Neuron (in vitro differentiated cells): ENCODE results near the gene IL10RB.
"Not testable (repeated sequence)": the region's sequence is repeated elsewhere in the genome, so short reads cannot be mapped to it uniquely, and the experiment has no call there.

Experiments used
- H2AFZ ChIP-seq: one replicate; pipeline ENCODE4 v1.6.1; 2013; ENCODE audit warnings: low read depth, mild to moderate bottlenecking, inconsistent platforms, low read length, moderate library complexity
- H3K27me3 ChIP-seq: one replicate; pipeline ENCODE4 v1.6.1; 2013; ENCODE audit warnings: low read length; ENCODE audit not compliant: insufficient read depth
- H3K36me3 ChIP-seq: one replicate; pipeline ENCODE4 v1.6.1; 2013; ENCODE audit warnings: low read length; ENCODE audit not compliant: insufficient read depth
- H3K4me1 ChIP-seq: one replicate; pipeline ENCODE4 v1.6.1; 2013; ENCODE audit warnings: low read length; ENCODE audit not compliant: insufficient read depth
- H3K4me3 ChIP-seq: 2 replicates; pipeline ENCODE4 v1.5.1; 2013; ENCODE audit warnings: mild to moderate bottlenecking, low read length, moderate library complexity
- H3K9me3 ChIP-seq: one replicate; pipeline ENCODE4 v1.6.1; 2013; ENCODE audit warnings: low read length

The IL10RB gene

GRCh38 chr21:33245289-33245918 lies 20.8 kb upstream of the IL10RB start:
- H3K4me1 ChIP-seq = no peaks in the 10 kb centered on the region
- no peaks in the 10 kb centered on the region for H3K9me3 ChIP-seq
- no peaks in the 10 kb centered on the region for H3K27me3 ChIP-seq
- no peak overlapping the region for H2AFZ ChIP-seq
- peaks cover 59% of the 10 kb centered on the region for H3K36me3 ChIP-seq
- H3K4me3 ChIP-seq = no peak overlapping the region

DNA sequence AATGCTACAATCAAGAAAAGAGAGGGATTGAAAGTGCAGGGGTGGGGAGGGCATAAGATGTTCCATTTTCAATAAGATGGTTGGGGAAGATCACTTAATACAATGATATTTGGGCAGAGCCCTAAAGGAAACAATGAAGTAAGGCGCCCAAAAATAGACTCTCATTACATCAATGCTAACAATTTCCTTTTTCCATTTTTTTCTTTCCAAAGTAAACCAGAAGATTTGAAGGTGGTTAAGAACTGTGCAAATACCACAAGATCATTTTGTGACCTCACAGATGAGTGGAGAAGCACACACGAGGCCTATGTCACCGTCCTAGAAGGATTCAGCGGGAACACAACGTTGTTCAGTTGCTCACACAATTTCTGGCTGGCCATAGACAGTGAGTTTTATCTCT lies 19.7 kb upstream of the IL10RB start:
- H3K4me3 ChIP-seq = no peak overlapping the region
- no peaks in the 10 kb centered on the region for H3K4me1 ChIP-seq
- H2AFZ ChIP-seq = no peak overlapping the region
- peaks cover 68% of the 10 kb centered on the region for H3K36me3 ChIP-seq
- H3K27me3 ChIP-seq = no peaks in the 10 kb centered on the region
- H3K9me3 ChIP-seq = no peaks in the 10 kb centered on the region

GRCh38 chr21:33246963-33247362 lies 19.2 kb upstream of the IL10RB start:
- Histone ChIP-seq H3K4me3 (no peak overlapping the region), H2AFZ (no peak overlapping the region), H3K4me1 (no peaks in the 10 kb centered on the region), H3K27me3 (no peaks in the 10 kb centered on the region), H3K36me3 (peaks cover 69% of the 10 kb centered on the region), H3K9me3 (no peaks in the 10 kb centered on the region)

DNA sequence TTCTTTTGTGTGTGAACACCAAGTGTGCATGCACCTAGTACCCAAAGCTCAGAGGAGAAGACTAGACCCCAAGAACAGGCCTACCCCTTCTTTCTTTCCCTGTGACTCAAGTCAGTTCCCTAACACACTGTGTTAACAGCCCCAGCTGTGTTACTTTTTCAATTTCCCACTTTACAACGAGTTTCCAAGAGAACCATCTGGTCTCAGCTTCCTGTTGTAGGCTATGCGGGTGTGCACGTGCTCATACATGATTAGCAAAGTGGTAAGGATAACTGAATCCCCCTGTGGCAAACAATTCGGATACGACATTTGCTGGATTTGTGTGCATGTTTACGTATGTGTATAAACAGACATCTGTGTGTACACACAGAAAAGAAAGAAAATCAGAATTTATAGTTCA lies 18.6 kb upstream of the IL10RB start:
- Histone ChIP-seq H3K4me1 (no peaks in the 10 kb centered on the region), H3K36me3 (peaks cover 72% of the 10 kb centered on the region)

GRCh38 chr21:33249331-33250002 lies 16.7 kb upstream of the IL10RB start:
- H2AFZ ChIP-seq = no peak overlapping the region
- H3K9me3 ChIP-seq = no peaks in the 10 kb centered on the region
- H3K4me3 ChIP-seq = no peak overlapping the region
- H3K4me1 ChIP-seq = no peaks in the 10 kb centered on the region
- H3K27me3 ChIP-seq = no peaks in the 10 kb centered on the region
- H3K36me3 ChIP-seq = peaks cover 82% of the 10 kb centered on the region

More for the DNA sequence above, 18.6 kb upstream of the IL10RB start:
- Histone ChIP-seq H3K4me3 (no peak overlapping the region), H3K9me3 (no peaks in the 10 kb centered on the region), H3K27me3 (no peaks in the 10 kb centered on the region), H2AFZ (no peak overlapping the region)

DNA sequence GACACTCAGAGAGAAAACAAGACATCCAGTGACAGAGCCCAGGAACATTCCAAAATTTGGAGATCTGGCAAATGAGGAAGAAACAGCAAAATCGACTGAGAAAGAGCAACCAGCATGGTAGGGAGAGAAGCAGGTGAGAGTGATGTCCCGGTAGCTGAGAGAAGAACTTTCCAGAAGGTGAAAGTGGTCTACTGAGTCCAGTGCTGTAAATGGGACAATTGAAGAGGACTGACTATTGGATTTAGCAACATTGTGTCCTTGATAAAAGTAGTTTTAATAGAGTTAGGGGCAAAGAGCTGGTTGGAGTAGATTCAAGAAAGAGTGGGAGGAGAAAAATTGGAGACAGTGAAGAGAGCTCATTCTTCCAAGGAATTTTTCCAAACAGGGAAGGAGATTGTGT lies 15.0 kb upstream of the IL10RB start:
- H3K9me3 ChIP-seq = no peaks in the 10 kb centered on the region
- peaks cover 79% of the 10 kb centered on the region for H3K36me3 ChIP-seq
- H3K27me3 ChIP-seq = no peaks in the 10 kb centered on the region

GRCh38 chr21:33253382-33253781 lies 12.8 kb upstream of the IL10RB start:
- H3K36me3 ChIP-seq = peaks cover 81% of the 10 kb centered on the region
- H3K9me3 ChIP-seq = peaks cover 15% of the 10 kb centered on the region
- not testable (repeated sequence) for H3K4me3 ChIP-seq, H3K4me1 ChIP-seq, H2AFZ ChIP-seq, H3K27me3 ChIP-seq

More for the DNA sequence above, 15.0 kb upstream of the IL10RB start:
- Histone ChIP-seq H2AFZ (no peak overlapping the region), H3K4me3 (no peak overlapping the region), H3K4me1 (no peaks in the 10 kb centered on the region)

GRCh38 chr21:33254766-33255165 lies 11.4 kb upstream of the IL10RB start:
- no peak overlapping the region for H2AFZ ChIP-seq
- H3K36me3 ChIP-seq = peaks cover 74% of the 10 kb centered on the region
- no peaks in the 10 kb centered on the region for H3K4me1 ChIP-seq
- H3K27me3 ChIP-seq = no peaks in the 10 kb centered on the region
- no peak overlapping the region for H3K4me3 ChIP-seq
- H3K9me3 ChIP-seq = peaks cover 17% of the 10 kb centered on the region

- H2AFZ ChIP-seq = no peak overlapping the region
- peaks cover 17% of the 10 kb centered on the region for H3K9me3 ChIP-seq
- H3K4me3 ChIP-seq = no peak overlapping the region
- H3K4me1 ChIP-seq = no peaks in the 10 kb centered on the region
- no peaks in the 10 kb centered on the region for H3K27me3 ChIP-seq
- H3K36me3 ChIP-seq = peaks cover 72% of the 10 kb centered on the region
Measured at GRCh38 chr21:33255404-33255803, 10.8 kb upstream of the IL10RB start.

DNA sequence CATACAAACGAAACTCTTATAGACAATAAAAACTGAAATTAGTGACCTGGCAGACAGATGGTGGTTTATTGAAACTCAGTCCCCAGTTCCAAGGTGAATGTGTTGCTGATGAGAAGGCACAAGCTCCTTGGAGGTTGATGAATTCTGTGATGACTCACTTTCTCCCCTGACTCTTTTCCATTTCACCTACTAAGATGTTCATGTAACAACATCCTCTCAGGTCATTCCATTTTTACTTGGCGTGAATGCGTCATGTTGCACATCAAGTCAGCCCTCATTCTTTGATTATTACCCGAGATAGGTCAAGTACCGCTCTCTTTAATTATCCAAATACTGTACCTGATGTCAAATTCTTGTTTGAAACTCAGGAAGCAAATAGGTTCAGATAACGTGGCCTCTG lies 10.1 kb upstream of the IL10RB start:
- Histone ChIP-seq H2AFZ (no peak overlapping the region), H3K9me3 (peaks cover 17% of the 10 kb centered on the region), H3K4me3 (no peak overlapping the region), H3K27me3 (no peaks in the 10 kb centered on the region), H3K4me1 (no peaks in the 10 kb centered on the region), H3K36me3 (peaks cover 68% of the 10 kb centered on the region)

- peaks cover 58% of the 10 kb centered on the region for H3K36me3 ChIP-seq
Measured at GRCh38 chr21:33257094-33257803, 8.9 kb upstream of the IL10RB start.

DNA sequence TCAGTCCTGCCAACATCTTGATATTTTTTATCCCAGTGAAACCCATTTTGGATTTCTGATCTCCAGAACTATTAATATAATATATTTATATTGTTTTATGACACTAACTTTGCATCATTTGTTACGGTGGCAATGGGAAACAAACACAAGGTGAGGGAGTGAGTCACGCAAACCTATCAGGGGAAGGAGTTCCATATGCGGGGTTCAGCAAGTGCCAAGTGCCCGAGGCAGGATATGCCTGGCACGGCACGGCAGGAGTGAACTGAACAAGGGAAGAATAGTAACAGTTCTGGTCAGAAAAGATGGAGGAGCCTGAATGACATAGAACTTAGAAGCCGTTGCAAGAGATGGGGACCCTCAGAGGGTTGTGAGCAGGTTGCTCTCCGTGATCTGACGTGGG lies 7.7 kb upstream of the IL10RB start:
- H3K36me3 ChIP-seq = peaks cover 57% of the 10 kb centered on the region

More at GRCh38 chr21:33257094-33257803, 8.9 kb upstream of the IL10RB start:
- H3K4me3 ChIP-seq = no peak overlapping the region
- no peak overlapping the region for H2AFZ ChIP-seq
- H3K27me3 ChIP-seq = no peaks in the 10 kb centered on the region
- H3K4me1 ChIP-seq = no peaks in the 10 kb centered on the region
- H3K9me3 ChIP-seq = peaks cover 17% of the 10 kb centered on the region

DNA sequence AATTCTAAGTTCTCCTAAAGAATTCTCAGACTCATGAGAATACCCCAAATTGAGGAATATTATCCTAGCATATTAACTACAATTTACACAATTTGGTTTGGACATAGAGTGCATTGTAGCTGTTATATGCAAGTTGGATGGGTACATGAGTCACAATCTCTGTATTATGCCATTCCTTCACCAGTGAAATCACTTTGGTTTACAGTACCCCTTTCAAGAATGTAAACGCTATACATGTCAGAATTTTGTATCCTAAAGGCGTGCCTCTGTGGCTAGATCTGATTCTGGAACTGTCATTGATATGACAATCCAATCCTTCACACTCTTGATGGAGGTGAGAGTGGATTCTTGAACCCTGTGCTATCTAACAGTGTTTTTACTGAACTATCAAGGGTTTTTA lies 6.7 kb upstream of the IL10RB start:
- Histone ChIP-seq H3K36me3 (peaks cover 55% of the 10 kb centered on the region), H2AFZ (no peak overlapping the region), H3K27me3 (no peaks in the 10 kb centered on the region), H3K4me3 (no peak overlapping the region), H3K4me1 (no peaks in the 10 kb centered on the region), H3K9me3 (peaks cover 20% of the 10 kb centered on the region)

More for the DNA sequence above, 7.7 kb upstream of the IL10RB start:
- no peaks in the 10 kb centered on the region for H3K27me3 ChIP-seq
- H3K4me3 ChIP-seq = no peak overlapping the region
- no peaks in the 10 kb centered on the region for H3K4me1 ChIP-seq
- peaks cover 17% of the 10 kb centered on the region for H3K9me3 ChIP-seq
- H2AFZ ChIP-seq = no peak overlapping the region
